GM21619 (cell line): ENCODE data around the gene ESRRA.

Experiments
- ATAC-seq: cut with Tn5 transposase; IDR thresholded peaks from one replicate; pipeline ENCODE4 v1.9.1; 2021; ENCODE audit not compliant: unreplicated experiment

ESRRA gene

GRCh38 chr11:64275031-64275800 is 30.1 kb upstream of the ESRRA start:
- no peak for ATAC-seq

- no peak for ATAC-seq
Measured at GRCh38 chr11:64275841-64276240, 29.5 kb upstream of the ESRRA start.

- ATAC-seq, result no peak
Measured at GRCh38 chr11:64276653-64277431, 28.5 kb upstream of the ESRRA start.

GRCh38 chr11:64278576-64279190 is 26.6 kb upstream of the ESRRA start:
- ATAC-seq, result no peak

- no peak for ATAC-seq
Measured at GRCh38 chr11:64281957-64282770, 23.2 kb upstream of the ESRRA start.

- no peak for ATAC-seq
Measured at GRCh38 chr11:64283092-64283491, 22.2 kb upstream of the ESRRA start.

- peak; percentile 70 for ATAC-seq
Measured at GRCh38 chr11:64284048-64284961, 21.0 kb upstream of the ESRRA start, which contains the start of gene BAD. TSS of gene BAD (minus strand) at chr11:64284665. CDS start at chr11:64284368, 297 bp downstream.

GRCh38 chr11:64284962-64285884 is 20.1 kb upstream of the ESRRA start, which contains the start of gene GPR137:
TSS of gene GPR137 (plus strand) at chr11:64285848. CDS start at chr11:64286525, 677 bp downstream.
- peak; percentile 55 for ATAC-seq

- ATAC-seq, result no peak
Measured at GRCh38 chr11:64285885-64286800, 19.2 kb upstream of the ESRRA start.

GRCh38 chr11:64286801-64287159 is 18.5 kb upstream of the ESRRA start:
- no peak for ATAC-seq

GRCh38 chr11:64287676-64288352 is 17.5 kb upstream of the ESRRA start:
- no peak for ATAC-seq

GRCh38 chr11:64288353-64288750 is 17.0 kb upstream of the ESRRA start:
- ATAC-seq, result no peak

- no peak for ATAC-seq
Measured at GRCh38 chr11:64289002-64289564, 16.2 kb upstream of the ESRRA start.

- ATAC-seq, result no peak
Measured at GRCh38 chr11:64290352-64291261, 14.7 kb upstream of the ESRRA start.

GRCh38 chr11:64291262-64291751 is 14.0 kb upstream of the ESRRA start, which contains the start of gene KCNK4:
TSS of gene KCNK4 (plus strand) at chr11:64291302. CDS start at chr11:64293019, 1,717 bp downstream.
- no peak for ATAC-seq
